ENCODE measurements around the gene TPBGL. TPM values are rescaled to one million over a fixed set of nuclear protein-coding genes. Genes with fewer than 3 reads are reported as not detected.
A peak's percentile ranks its signal among the peaks of the same experiment; 100 is the strongest.
"Not testable (repeated sequence)": the region's sequence is repeated elsewhere in the genome, so short reads cannot be mapped to it uniquely, and the experiment has no call there.

TPBGL gene
- polyA plus RNA-seq, 3 donors, result not detected

- DNase-seq, result no peak
- Histone ChIP-seq H3K79me2 (ENCODE audit: insufficient read depth, low read length) (no peaks in the 10 kb centered on the region), H3K4me1 (ENCODE audit: control insufficient read depth in 1 of 2, insufficient read depth in 2 of 2, low read length in 2 of 2) (peaks cover 34 to 36% of the 10 kb centered on the region in 2 donors), H3K36me3 (replicated peaks in 1 of 2; ENCODE audit: control insufficient read depth in 1 of 2, insufficient read depth in 2 of 2, low read length in 2 of 2) (peaks cover 72 to 87% of the 10 kb centered on the region in 2 donors), H2AFZ (ENCODE audit: insufficient read depth, low read depth, low read length, poor library complexity, severe bottlenecking) (no peak overlapping the region), H3K27ac (ENCODE audit: low read depth in 1 of 2, low read length in 2 of 2) (peak overlapping the region in 1 of 2 donors; percentile 44), H3K27me3 (ENCODE audit: control insufficient read depth in 2 of 2, insufficient read depth in 2 of 2, low read length in 2 of 2) (no peaks in the 10 kb centered on the region), H3K4me3 (replicated peaks in 1 of 3; ENCODE audit: low read depth in 2 of 3, low read length in 3 of 3) (no peak overlapping the region), H3K9me3 (replicated peaks in 1 of 2; ENCODE audit: control insufficient read depth in 1 of 2, insufficient read depth in 1 of 2, low read length in 2 of 2) (no peaks in the 10 kb centered on the region), H3K9ac (ENCODE audit: insufficient read depth, low read length, poor library complexity, severe bottlenecking) (no peak overlapping the region), H4K20me1 (ENCODE audit: insufficient read depth, low read length) (peaks cover 92% of the 10 kb centered on the region), H3K4me2 (replicated peaks; ENCODE audit: extremely low read depth, low read length, poor library complexity, severe bottlenecking) (no peak overlapping the region)
- intact Hi-C loops (cut with micrococcal nuclease), result no loop called here
- H3K36me3 Mint-ChIP-seq, result peaks cover 78 to 92% of the 10 kb centered on the region in 2 donors
- WGBS (ENCODE audit: insufficient coverage), result 56% methylated on average over 7 of the region's 12 CpGs
- H3K4me1 Mint-ChIP-seq, result peaks cover 42% of the 10 kb centered on the region
- H3K4me3 Mint-ChIP-seq, result no peak overlapping the region
- TF ChIP-seq, protein P1, sequence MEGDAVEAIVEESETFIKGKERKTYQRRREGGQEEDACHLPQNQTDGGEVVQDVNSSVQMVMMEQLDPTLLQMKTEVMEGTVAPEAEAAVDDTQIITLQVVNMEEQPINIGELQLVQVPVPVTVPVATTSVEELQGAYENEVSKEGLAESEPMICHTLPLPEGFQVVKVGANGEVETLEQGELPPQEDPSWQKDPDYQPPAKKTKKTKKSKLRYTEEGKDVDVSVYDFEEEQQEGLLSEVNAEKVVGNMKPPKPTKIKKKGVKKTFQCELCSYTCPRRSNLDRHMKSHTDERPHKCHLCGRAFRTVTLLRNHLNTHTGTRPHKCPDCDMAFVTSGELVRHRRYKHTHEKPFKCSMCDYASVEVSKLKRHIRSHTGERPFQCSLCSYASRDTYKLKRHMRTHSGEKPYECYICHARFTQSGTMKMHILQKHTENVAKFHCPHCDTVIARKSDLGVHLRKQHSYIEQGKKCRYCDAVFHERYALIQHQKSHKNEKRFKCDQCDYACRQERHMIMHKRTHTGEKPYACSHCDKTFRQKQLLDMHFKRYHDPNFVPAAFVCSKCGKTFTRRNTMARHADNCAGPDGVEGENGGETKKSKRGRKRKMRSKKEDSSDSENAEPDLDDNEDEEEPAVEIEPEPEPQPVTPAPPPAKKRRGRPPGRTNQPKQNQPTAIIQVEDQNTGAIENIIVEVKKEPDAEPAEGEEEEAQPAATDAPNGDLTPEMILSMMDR (IDR thresholded peaks at IDR 0.05), result no peak
- H3K27me3 Mint-ChIP-seq (ENCODE audit: low read depth in 3 of 3), result no peaks in the 10 kb centered on the region
- peaks cover 0 to 2% (median 0%) of the 10 kb centered on the region in 7 donors for H3K9me3 Mint-ChIP-seq
- H3K27ac Mint-ChIP-seq, result peak overlapping the region in 2 of 7 donors; percentile 42 to 61
These were observed 32.3 kb downstream of the TPBGL start for GRCh38 chr11:75272821-75273301.

DNA sequence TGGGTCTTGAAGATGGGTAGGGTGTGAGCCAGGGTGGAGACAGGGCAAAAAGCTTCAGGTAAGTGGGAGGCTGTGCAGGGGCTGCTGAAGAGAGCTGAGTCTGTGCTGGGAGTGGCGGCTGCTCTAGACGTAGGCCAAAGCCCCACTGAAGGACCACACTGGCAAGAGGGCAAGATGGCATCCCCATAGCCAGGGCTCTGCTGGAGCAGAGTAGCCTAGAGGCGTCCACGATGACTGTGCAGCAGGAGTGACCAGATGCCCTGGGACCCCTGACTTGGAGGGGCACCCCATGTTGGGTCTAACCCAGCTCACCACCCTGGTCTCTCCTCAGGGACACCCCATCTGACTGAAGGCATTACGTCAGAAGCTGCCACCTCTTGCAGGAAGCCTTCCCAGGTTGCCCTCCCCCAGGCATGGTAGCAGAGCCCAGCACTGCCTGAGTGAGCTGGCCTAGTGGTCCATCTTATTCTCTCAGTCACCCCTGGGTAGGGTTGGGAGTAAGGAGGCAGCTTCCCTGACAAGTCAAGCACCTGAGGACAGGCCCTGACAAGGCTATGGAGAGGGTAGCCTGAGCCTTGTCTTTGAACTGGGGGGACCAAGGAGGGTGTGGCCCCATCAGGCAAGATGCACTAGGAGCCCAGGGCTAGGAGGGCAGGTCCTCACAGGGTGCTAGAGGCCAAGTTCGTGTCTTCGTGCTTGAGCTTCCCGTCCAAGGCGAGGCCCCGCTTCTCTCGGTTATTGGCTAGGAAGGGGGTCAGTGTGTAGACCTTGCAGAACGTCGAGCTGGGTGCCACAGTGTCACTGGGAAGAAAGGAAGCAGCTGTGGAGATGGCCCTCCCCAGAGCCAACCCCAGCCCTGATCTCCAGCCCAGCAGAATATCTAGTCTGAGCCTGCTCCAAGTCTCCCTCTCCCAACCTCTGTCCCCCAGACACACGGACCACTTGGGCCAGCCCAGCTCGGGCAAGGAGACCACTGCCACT lies 33.1 kb downstream of the TPBGL start:
- no peaks in the 10 kb centered on the region for H3K9me3 ChIP-seq (replicated peaks in 1 of 2; ENCODE audit: control insufficient read depth in 1 of 2, insufficient read depth in 1 of 2, low read length in 2 of 2)
- no peaks in the 10 kb centered on the region for H3K79me2 ChIP-seq (ENCODE audit: insufficient read depth, low read length)
- no peak overlapping the region for H3K4me3 Mint-ChIP-seq
- WGBS (ENCODE audit: insufficient coverage), result 84% methylated on average over 12 of the region's 15 CpGs
- H3K9ac ChIP-seq (ENCODE audit: insufficient read depth, low read length, poor library complexity, severe bottlenecking), result no peak overlapping the region
- TF ChIP-seq, protein P1 (IDR thresholded peaks at IDR 0.05), result no peak
- H3K27ac ChIP-seq (ENCODE audit: low read depth in 1 of 2, low read length in 2 of 2), result peak overlapping the region in 1 of 2 donors; percentile 44
- peak overlapping the region in 1 of 7 donors; percentile 84 for H3K27ac Mint-ChIP-seq
- H3K4me2 ChIP-seq (replicated peaks; ENCODE audit: extremely low read depth, low read length, poor library complexity, severe bottlenecking), result no peak overlapping the region
- H3K9me3 Mint-ChIP-seq, result peaks cover 0 to 2% (median 0%) of the 10 kb centered on the region in 7 donors
- no peak for DNase-seq
- H3K4me1 Mint-ChIP-seq, result peaks cover 38% of the 10 kb centered on the region
- H3K27me3 Mint-ChIP-seq (ENCODE audit: low read depth in 3 of 3), result no peaks in the 10 kb centered on the region
- intact Hi-C loops (cut with micrococcal nuclease), result no loop called here
- no peak overlapping the region for H3K4me3 ChIP-seq (replicated peaks in 1 of 3; ENCODE audit: low read depth in 2 of 3, low read length in 3 of 3)
- peaks cover 92% of the 10 kb centered on the region for H4K20me1 ChIP-seq (ENCODE audit: insufficient read depth, low read length)
- H3K36me3 ChIP-seq (replicated peaks in 1 of 2; ENCODE audit: control insufficient read depth in 1 of 2, insufficient read depth in 2 of 2, low read length in 2 of 2), result peaks cover 76 to 87% of the 10 kb centered on the region in 2 donors
- peaks cover 80 to 92% of the 10 kb centered on the region in 2 donors for H3K36me3 Mint-ChIP-seq
- no peaks in the 10 kb centered on the region for H3K27me3 ChIP-seq (ENCODE audit: control insufficient read depth in 2 of 2, insufficient read depth in 2 of 2, low read length in 2 of 2)
- H2AFZ ChIP-seq (ENCODE audit: insufficient read depth, low read depth, low read length, poor library complexity, severe bottlenecking), result no peak overlapping the region
- H3K4me1 ChIP-seq (ENCODE audit: control insufficient read depth in 1 of 2, insufficient read depth in 2 of 2, low read length in 2 of 2), result peaks cover 33 to 34% of the 10 kb centered on the region in 2 donors

GRCh38 chr11:75274716-75275115 lies 34.1 kb downstream of the TPBGL start:
- H3K9me3 Mint-ChIP-seq; H3K9me3 ChIP-seq (replicated peaks in 1 of 2; ENCODE audit: control insufficient read depth in 1 of 2, insufficient read depth in 1 of 2, low read length in 2 of 2); DNase-seq; H3K79me2 ChIP-seq (ENCODE audit: insufficient read depth, low read length); H3K4me3 Mint-ChIP-seq; H3K9ac ChIP-seq (ENCODE audit: insufficient read depth, low read length, poor library complexity, severe bottlenecking); H3K4me3 ChIP-seq (replicated peaks in 1 of 3; ENCODE audit: low read depth in 2 of 3, low read length in 3 of 3); H3K4me2 ChIP-seq (replicated peaks; ENCODE audit: extremely low read depth, low read length, poor library complexity, severe bottlenecking); H3K27me3 Mint-ChIP-seq (ENCODE audit: low read depth in 3 of 3); H2AFZ ChIP-seq (ENCODE audit: insufficient read depth, low read depth, low read length, poor library complexity, severe bottlenecking); H3K27ac Mint-ChIP-seq; H3K27me3 ChIP-seq (ENCODE audit: control insufficient read depth in 2 of 2, insufficient read depth in 2 of 2, low read length in 2 of 2); intact Hi-C loops (cut with micrococcal nuclease); H3K27ac ChIP-seq (ENCODE audit: low read depth in 1 of 2, low read length in 2 of 2): not testable (repeated sequence)
- peaks cover 80 to 93% of the 10 kb centered on the region in 2 donors for H3K36me3 Mint-ChIP-seq
- H3K4me1 Mint-ChIP-seq, result peaks cover 38% of the 10 kb centered on the region
- peaks cover 33 to 34% of the 10 kb centered on the region in 2 donors for H3K4me1 ChIP-seq (ENCODE audit: control insufficient read depth in 1 of 2, insufficient read depth in 2 of 2, low read length in 2 of 2)
- peaks cover 76 to 87% of the 10 kb centered on the region in 2 donors for H3K36me3 ChIP-seq (replicated peaks in 1 of 2; ENCODE audit: control insufficient read depth in 1 of 2, insufficient read depth in 2 of 2, low read length in 2 of 2)
- no CpG with 5 or more reads among the region's 3 CpGs for WGBS (ENCODE audit: insufficient coverage)
- H4K20me1 ChIP-seq (ENCODE audit: insufficient read depth, low read length), result peaks cover 92% of the 10 kb centered on the region

Measured in CD14-positive monocyte (primary cell).